Measurements from ENCODE around the gene EML4.

GRCh38 chr2:42176992-42177738 lies 8.0 kb downstream of the EML4 start:
- TF ChIP-seq CTCF (IDR thresholded peaks at IDR 0.05), result no peak
- no peak for TF ChIP-seq POLR2A (IDR thresholded peaks at IDR 0.05)
